Right renal cortex interstitium (tissue), 3 donors: ENCODE measurements around the gene DYTN. TPM values are rescaled to one million over a fixed set of nuclear protein-coding genes. Genes with fewer than 3 reads are reported as not detected.
A peak's percentile ranks its signal among the peaks of the same experiment; 100 is the strongest.
"Not testable (repeated sequence)": the region's sequence is repeated elsewhere in the genome, so short reads cannot be mapped to it uniquely, and the experiment has no call there.

Source experiments
- DNase-seq, 3 donors: peaks; one replicate each; pipeline ENCODE4 v3.0.0-alpha.2; 2013; ENCODE audit warnings: low read depth in 3 of 3, low spot score in 2 of 3
- polyA plus RNA-seq, 3 donors: library from polyadenylated mRNA; unstranded; fragments of 120-200 nt; gene quantifications; one replicate each; pipeline ENCODE4 v1.2.1, GENCODE V29; 2013; ENCODE audit not compliant: insufficient read length in 3 of 3

The DYTN gene, protein sequence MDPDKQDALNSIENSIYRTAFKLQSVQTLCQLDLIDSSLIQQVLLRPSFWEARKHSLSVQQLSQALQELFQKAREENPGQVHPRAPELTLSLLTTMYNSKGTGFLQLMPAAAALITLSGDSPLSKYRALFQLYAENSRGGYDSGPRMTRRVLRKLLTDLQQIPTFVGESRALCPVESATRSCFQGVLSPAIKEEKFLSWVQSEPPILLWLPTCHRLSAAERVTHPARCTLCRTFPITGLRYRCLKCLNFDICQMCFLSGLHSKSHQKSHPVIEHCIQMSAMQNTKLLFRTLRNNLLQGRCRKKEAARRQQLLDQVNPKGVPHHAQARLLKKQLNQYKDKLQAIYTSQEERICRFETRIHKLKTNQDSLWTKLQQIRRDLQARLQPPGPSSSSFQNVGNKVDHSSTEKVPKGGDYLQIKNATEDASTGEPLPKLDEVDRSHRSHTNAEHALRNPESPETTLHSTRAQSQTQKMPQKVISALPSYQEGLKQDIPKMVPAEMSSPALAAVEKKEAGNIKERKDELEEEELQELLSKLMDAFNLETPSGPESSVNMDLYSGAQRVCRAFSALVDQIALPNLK
- not detected for polyA plus RNA-seq

DNA sequence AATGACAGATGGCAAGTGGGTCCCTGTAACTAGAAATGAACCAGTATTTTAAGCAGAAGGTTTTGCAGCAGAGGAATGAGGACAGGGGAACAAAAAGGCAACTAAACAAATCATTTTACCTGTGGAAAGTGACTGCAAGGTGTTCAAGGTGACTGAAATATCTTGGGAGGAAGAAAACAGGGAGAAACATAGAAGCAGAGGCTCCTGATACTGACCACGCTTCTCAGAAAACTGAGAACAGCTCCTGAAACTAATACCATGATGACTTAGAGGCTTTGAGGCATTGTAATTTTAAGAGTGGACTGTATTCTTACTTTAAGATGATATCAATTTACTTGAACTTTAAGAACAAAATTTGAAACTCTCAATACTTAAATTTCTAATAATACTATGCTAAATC lies at the start of gene DYTN:
Gene DYTN (minus strand): TSS at position 101 of the 400 bp plus-strand sequence. CDS start 117 bp downstream, outside the sequence.
- DNase-seq, result no peak

GRCh38 chr2:206766057-206766930 lies 48.1 kb upstream of the DYTN start:
- no peak for DNase-seq

GRCh38 chr2:206765242-206766056 lies 47.3 kb upstream of the DYTN start, which contains the start of the genes FASTKD2 and MDH1B:
Gene FASTKD2 (plus strand): TSS chr2:206765606. CDS start chr2:206766694, 1,088 bp downstream.
Gene MDH1B (minus strand): TSS chr2:206765328. CDS start chr2:206765271, 57 bp downstream.
- peak; percentile 94 to 98 (median 94) for DNase-seq

DNA sequence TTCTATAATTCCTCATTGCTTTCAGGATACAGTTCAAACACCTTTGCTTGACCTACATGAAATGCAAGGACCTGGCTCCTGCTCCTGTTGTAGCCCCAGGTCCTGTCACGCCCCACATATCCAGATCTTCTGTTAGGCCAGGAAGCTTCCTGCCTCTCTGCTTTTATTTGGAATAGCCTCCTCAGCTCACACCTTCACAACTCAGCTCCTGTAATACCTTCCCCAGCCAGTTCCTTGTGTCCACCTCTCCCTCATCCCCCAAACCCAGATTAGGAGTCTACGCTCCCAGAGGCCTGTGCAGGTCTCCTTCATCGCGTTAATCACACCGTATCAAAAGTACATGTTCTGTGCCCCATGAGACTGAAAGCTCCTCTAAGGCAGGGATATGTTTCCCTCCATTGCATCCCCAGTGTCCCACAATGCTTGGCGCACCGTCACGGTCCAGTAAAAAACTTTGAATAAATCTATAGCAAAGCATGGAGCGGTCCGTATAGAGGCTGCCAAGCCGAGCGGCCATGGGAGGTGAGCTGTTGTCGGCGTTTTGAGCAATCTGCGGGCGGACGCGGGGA lies 46.6 kb upstream of the DYTN start:
- DNase-seq, result no peak

DNA sequence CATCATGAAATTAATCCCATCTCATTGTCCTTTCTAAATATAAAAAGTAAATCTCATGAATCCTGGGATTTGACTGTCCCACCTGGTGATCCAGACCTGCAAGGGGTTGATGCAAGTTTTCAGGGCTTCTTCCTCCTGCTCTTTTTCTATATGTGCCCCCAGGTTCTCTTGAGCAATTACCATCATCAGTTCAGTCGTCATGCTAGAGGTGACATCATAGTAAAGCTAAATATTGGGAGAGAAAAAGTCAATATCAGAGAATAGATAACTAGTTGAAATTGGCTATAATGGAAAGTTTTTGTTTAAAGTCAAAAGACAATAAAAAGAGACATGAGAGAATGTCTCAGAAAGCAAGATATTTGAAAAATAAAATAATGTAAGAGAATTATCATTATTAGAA lies 38.6 kb upstream of the DYTN start:
- no peak for DNase-seq

- no peak for DNase-seq
These were observed 22.6 kb upstream of the DYTN start for GRCh38 chr2:206740800-206741199.

DNA sequence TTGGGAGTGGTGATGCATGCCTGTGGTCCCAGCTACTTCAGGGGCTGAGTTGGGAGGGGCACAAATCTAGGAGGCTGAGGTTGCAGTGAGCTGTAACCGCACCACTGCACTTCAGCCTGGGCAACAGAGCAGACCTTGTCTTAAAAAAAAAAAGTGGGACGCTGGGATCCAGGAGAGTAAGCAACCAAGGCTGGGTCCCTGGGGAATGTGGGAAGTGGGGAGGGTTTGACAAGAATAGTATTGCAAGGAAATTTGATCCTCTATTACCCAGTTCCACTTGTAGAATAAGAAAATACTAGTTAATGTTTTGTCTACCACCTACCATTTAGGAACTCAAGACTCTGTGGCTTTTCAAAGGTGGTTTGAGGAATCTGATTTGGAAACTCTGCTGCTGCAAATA lies 21.1 kb upstream of the DYTN start:
- DNase-seq, result peak in 1 of 3 donors; percentile 21

- DNase-seq, result no peak
These were observed 18.7 kb upstream of the DYTN start for GRCh38 chr2:206736935-206737334.

DNA sequence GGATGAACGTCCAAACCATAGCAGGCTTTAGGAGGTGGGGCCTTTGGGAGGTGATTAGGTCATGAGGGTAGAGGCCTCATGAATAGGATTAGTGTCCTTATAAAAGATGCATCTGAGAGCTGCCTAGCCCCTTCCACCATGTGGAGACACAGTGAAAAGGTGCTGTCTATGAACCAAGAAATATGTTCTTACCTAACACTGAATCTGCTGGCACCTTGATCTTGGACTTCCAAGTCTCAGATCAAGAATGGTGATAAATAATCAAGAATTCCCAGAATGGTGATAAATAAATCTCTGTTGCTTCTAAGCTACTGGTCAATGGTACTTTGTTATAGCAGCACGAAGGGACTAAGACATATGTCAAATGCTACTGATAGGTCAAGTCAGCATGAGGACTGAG lies 15.1 kb upstream of the DYTN start:
- DNase-seq, result no peak

GRCh38 chr2:206728277-206729199 lies 10.3 kb upstream of the DYTN start:
- no peak for DNase-seq

DNA sequence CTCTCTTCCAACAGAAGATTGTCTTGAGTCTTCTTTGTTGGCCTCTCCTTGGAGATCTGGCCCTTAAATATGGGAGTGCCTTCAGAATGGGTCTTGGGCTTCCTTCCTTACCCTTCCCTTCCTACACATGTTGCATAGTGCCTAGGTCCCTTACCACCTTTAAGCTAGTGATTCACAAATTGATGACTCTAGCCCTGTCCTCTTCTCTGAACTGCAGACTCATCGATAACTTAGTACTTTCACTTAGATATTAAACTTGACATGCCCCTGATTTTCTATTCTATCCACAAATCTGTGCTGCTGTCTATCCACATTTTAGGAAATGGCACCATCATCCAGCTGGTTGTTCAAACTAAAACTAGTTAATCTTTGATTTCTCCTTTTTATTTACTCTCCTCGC lies 9.1 kb upstream of the DYTN start:
- DNase-seq, result no peak

DNA sequence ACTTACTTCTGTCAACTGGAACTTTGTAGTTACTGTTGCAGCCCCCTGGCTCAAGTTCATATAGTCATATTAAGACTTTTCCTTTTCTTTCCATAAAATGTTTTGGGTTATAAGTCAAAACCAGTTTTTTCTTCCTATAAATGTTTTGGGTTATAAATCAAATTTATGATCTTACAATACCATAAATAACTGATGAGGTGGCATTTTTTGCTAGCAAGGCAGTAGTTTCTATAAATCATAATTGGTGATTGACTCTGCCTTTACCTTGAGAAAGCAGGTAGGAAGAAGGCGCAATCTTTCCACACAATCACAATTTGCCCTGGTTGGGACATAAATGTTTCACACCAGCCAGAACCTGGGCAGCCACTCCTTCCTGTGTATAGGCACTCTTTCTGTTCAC lies 5.1 kb upstream of the DYTN start:
- no peak for DNase-seq

GRCh38 chr2:206721256-206721920 lies 3.2 kb upstream of the DYTN start:
- DNase-seq, result no peak

- no peak for DNase-seq
These were observed 1.6 kb downstream of the DYTN start for GRCh38 chr2:206716623-206717022.

GRCh38 chr2:206715183-206715582 lies 3.0 kb downstream of the DYTN start:
- not testable (repeated sequence) for DNase-seq

GRCh38 chr2:206713746-206714145 lies 4.5 kb downstream of the DYTN start:
- no peak for DNase-seq

GRCh38 chr2:206708286-206708685 lies 9.9 kb downstream of the DYTN start:
- no peak for DNase-seq

DNA sequence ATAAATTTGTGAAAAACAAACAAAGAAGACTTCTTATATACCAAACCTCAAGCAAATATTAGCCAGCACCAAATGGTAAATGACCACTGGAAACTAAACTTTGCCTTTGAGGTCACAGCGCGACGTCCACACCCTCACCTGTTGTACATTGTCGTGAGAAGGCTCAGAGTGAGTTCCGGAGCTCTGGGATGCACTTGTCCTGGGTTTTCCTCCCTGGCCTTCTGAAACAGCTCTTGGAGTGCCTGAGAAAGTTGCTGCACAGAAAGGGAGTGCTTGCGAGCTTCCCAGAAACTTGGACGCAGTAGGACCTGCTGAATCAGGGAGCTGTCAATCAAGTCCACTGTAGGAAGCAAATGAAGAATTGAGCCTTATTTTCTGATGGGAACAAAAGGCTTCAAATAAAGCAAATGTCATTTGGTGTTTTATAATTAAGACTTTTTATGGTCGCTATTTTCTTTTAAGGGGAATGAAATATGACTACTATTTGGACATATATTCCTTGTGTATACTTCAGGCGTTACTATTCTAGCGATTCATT lies 11.0 kb downstream of the DYTN start:
- no peak for DNase-seq
